Endothelial cell of umbilical vein (primary cell): ENCODE data around the gene MPL. TPM values are rescaled to one million over a fixed set of nuclear protein-coding genes. Genes with fewer than 3 reads are reported as not detected.

Experiments used
- BruUV-seq: library from RNA; stranded (reverse); fragments of 400-500 nt; replicated peaks from 2 replicates; lab custom pipeline; 2021; lab: Mats Ljungman, UMichigan
- CTCF ChIA-PET: fragments of 300-600, 350-600 bp; sonication (Branson Sonifier 250); formaldehyde crosslinking; loops from one replicate; lab custom pipeline; 2021; ENCODE audit warnings: antibody characterized with exemption, inconsistent platforms; lab: Charles Lee
- POLR2A ChIA-PET: fragments of 300-600, 350-600 bp; sonication (Branson Sonifier 250); formaldehyde crosslinking; loops from one replicate; lab custom pipeline; 2021; ENCODE audit warnings: antibody characterized with exemption, inconsistent platforms; lab: Charles Lee
- DNase-seq: peaks from one replicate; pipeline ENCODE4 v3.0.0-alpha.2; 2011; ENCODE audit warnings: low read depth, low spot score
- FAIRE-seq: peaks from 2 replicates; lab custom pipeline; 2011; peaks lifted over from hg19 to GRCh38; lab: Jason Lieb, UNC
- H2AFZ ChIP-seq: 2 replicates; pipeline ENCODE4 v1.6.0; 2012; ENCODE audit warnings: low read depth, low read length, control low read depth, inconsistent platforms
- H3K27ac ChIP-seq: 2 replicates; pipeline ENCODE4 v1.5.1; 2011; ENCODE audit warnings: low read depth, mild to moderate bottlenecking, control low read depth, low read length, moderate library complexity; ENCODE audit not compliant: insufficient read depth
- H3K27me3 ChIP-seq, 2 experiments: 2 replicates each; pipeline versions ENCODE4 v1.6.0 to v1.6.1; 2011; ENCODE audit warnings: low read length in 2 of 2, mixed read lengths in 1 of 2; ENCODE audit not compliant: control insufficient read depth in 2 of 2, insufficient read depth in 2 of 2
- H3K36me3 ChIP-seq, 2 experiments: 2 replicates in 1 of 2; 3 replicates in 1 of 2; pipeline ENCODE4 v1.5.1; 2011; ENCODE audit warnings: low read length in 2 of 2, mild to moderate bottlenecking in 1 of 2, moderate library complexity in 1 of 2; ENCODE audit not compliant: control insufficient read depth in 2 of 2, insufficient read depth in 2 of 2; ENCODE audit errors: extremely low read depth in 1 of 2
- H3K4me1 ChIP-seq: 3 replicates; pipeline ENCODE4 v1.5.1; 2011; ENCODE audit warnings: mild to moderate bottlenecking, low read length; ENCODE audit not compliant: control insufficient read depth, insufficient read depth; ENCODE audit errors: extremely low read depth
- H3K4me2 ChIP-seq: 2 replicates; pipeline ENCODE4 v1.6.1; 2011; ENCODE audit warnings: low read length, control low read depth, mixed read lengths; ENCODE audit not compliant: insufficient read depth
- H3K4me3 ChIP-seq, 3 experiments: fragments of 200-600 bp in 1 of 3; sonication (generic), shearing (Covaris generic) in 1 of 3; replicated peaks in 1 of 3; 2 replicates each; pipeline ENCODE4 v1.5.1; 2011 to 2016; ENCODE audit warnings: control low read depth in 3 of 3, low read length in 3 of 3, mild to moderate bottlenecking in 2 of 3, inconsistent platforms in 1 of 3, low read depth in 1 of 3, moderate library complexity in 1 of 3; ENCODE audit not compliant: insufficient read depth in 1 of 3
- H3K79me2 ChIP-seq: 2 replicates; pipeline ENCODE4 v1.6.0; 2012; ENCODE audit warnings: low read length, inconsistent platforms; ENCODE audit not compliant: control insufficient read depth, insufficient read depth
- H3K9ac ChIP-seq: replicated peaks from 2 replicates; pipeline ENCODE3; 2011; ENCODE audit warnings: low read length, control low read depth; ENCODE audit not compliant: insufficient read depth; ENCODE audit errors: extremely low read depth
- H3K9me1 ChIP-seq: replicated peaks from 3 replicates; pipeline ENCODE4 v1.6.0; 2011; ENCODE audit warnings: mild to moderate bottlenecking, low read length; ENCODE audit not compliant: control insufficient read depth, insufficient read depth; ENCODE audit errors: extremely low read depth
- H3K9me3 ChIP-seq: replicated peaks from 2 replicates; pipeline ENCODE4 v1.5.1; 2012; ENCODE audit warnings: low read length, inconsistent platforms; ENCODE audit not compliant: control insufficient read depth, insufficient read depth
- H4K20me1 ChIP-seq: replicated peaks from 2 replicates; pipeline ENCODE3; 2011; ENCODE audit warnings: mild to moderate bottlenecking, low read length; ENCODE audit not compliant: control insufficient read depth, insufficient read depth; ENCODE audit errors: extremely low read depth
- EZH2 ChIP-seq: IDR thresholded peaks from 2 replicates; pipeline ENCODE4 v1.6.1; 2012; ENCODE audit warnings: borderline replicate concordance, low read depth, mild to moderate bottlenecking, moderate library complexity, low read length, inconsistent platforms; ENCODE audit not compliant: severe bottlenecking
- FOS ChIP-seq: IDR thresholded peaks from 2 replicates; pipeline ENCODE4 v1.6.1; 2011; ENCODE audit warnings: mild to moderate bottlenecking, low read length, moderate library complexity, borderline replicate concordance; ENCODE audit not compliant: insufficient read depth
- GATA2 ChIP-seq: IDR thresholded peaks from 2 replicates; pipeline ENCODE4 v1.7.0; 2011; ENCODE audit warnings: low read depth, mild to moderate bottlenecking, moderate library complexity, mixed read lengths, low read length; ENCODE audit not compliant: insufficient read length, insufficient read depth
- JUN ChIP-seq: IDR thresholded peaks from 2 replicates; pipeline ENCODE4 v1.6.1; 2011; ENCODE audit warnings: borderline replicate concordance, low read depth; ENCODE audit not compliant: insufficient read length, insufficient read depth
- MYC ChIP-seq: IDR thresholded peaks from one replicate; pipeline ENCODE4 v1.6.1; 2011; ENCODE audit warnings: mild to moderate bottlenecking, low read depth, low read length
- POLR2A ChIP-seq: IDR thresholded peaks from 2 replicates; pipeline ENCODE4 v1.6.1; 2012; ENCODE audit warnings: low read depth, mild to moderate bottlenecking, control low read depth, low read length
- POLR2AphosphoS5 ChIP-seq: IDR thresholded peaks from 2 replicates; pipeline ENCODE4 v1.6.1; 2012; ENCODE audit warnings: low read depth, mild to moderate bottlenecking, control low read depth, low read length, moderate library complexity; ENCODE audit not compliant: insufficient read depth
- dilution Hi-C: fragments of 300-500 bp; cut with MboI; formaldehyde crosslinking; loops from one replicate; pipeline ENCODE4 v1.15.0; 2019; ENCODE audit warnings: low sequenced_read_pairs; ENCODE audit not compliant: extremely low pct_ligation_motif_present
- intact Hi-C: fragments of 100-400 bp; cut with micrococcal nuclease; formaldehyde crosslinking; loops from one replicate; pipeline ENCODE4 v1.10.0; 2022
- polyA plus RNA-seq, 4 experiments: library from polyadenylated mRNA; depleted of rRNA in 3 of 4; stranded (reverse) in 3 of 4; unstranded in 1 of 4; fragments of >200 nt; gene quantifications; 2 replicates each; pipeline versions ENCODE4 v1.2.1 to v1.2.3, GENCODE V29; 2011 to 2012; ENCODE audit warnings: missing spikeins in 1 of 4
- total RNA-seq: library from RNA; stranded (reverse); gene quantifications from 2 replicates; pipeline ENCODE4 v1.2.3, GENCODE V29; 2021
- TF ChIP-seq, protein P1 (sequence below): IDR thresholded peaks from 2 replicates; pipeline ENCODE4 v1.6.1; 2011; ENCODE audit not compliant: insufficient read depth, insufficient read length
- TF ChIP-seq, protein P2 (sequence below), 2 donors: IDR thresholded peaks; 1 replicate in 1 of 2; 2 replicates in 1 of 2; pipeline ENCODE4 v1.5.1; 2011; ENCODE audit warnings: low read length in 2 of 2, mild to moderate bottlenecking in 2 of 2, moderate library complexity in 2 of 2, control low read depth in 1 of 2, inconsistent platforms in 1 of 2, low read depth in 1 of 2; ENCODE audit not compliant: insufficient read depth in 1 of 2; ENCODE audit errors: extremely low read depth in 1 of 2

Gene MPL
- total and polyA plus RNA-seq, 2 donors (not counting 3 experiments of a cell fraction or from before 2014, with no cell fraction given): 0.14 to 0.24 TPM

DNA sequence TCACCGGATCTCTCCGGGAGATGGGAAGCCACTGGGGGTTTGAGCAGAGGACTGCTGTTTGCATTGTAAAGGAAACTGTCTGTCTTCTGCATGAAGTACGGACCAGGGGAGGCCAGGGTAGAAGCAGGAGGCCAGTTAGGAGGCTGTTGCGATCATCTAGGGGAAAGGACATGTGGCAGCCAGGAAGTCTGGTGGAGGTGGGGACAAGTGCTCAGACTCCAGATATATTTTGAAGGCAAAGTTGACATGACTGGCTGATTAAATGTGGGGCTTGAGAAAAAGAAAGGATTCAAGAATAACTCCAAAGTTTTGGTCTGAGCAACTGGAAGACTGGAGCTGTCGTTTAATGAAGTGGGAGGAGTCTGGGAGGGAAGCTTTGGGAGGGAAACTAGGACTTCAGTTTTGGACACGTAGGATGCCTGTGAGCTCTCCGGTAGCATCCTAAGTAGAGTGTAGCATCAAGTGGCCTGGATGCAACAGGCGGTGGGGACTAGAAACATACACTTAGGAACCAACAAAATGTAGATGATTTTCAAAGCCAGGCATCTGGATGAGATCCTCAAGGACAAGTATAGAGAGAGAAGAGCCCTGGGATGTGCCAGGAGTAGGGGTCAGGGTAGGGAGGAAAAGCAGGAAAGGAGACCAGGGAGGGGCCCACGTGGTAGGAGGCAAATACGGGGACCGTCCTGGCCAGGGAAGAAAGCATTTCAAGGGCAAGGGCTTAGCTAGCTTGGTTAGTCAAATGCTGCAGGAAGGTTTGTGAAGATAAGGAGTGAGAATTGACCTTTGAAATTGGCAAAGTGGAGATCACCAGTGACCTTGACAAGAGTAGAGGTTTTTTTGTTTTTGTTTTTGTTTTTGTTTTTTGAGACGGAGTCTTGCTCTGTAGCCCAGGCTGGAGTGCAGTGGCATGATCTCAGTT lies 48.6 kb upstream of the MPL start:
- Histone ChIP-seq H3K79me2 (no peaks in the 10 kb centered on the region), H3K4me1 (peaks cover 4% of the 10 kb centered on the region), H3K36me3 (no peaks in the 10 kb centered on the region), H3K9me1 (no peaks in the 10 kb centered on the region), H3K4me2 (no peak overlapping the region), H2AFZ (no peak overlapping the region), H3K9me3 (no peaks in the 10 kb centered on the region), H3K27ac (no peak overlapping the region), H3K27me3 (peaks cover 2 to 5% of the 10 kb centered on the region in 2 experiments), H3K9ac (no peak overlapping the region), H3K4me3 (no peak overlapping the region), H4K20me1 (no peaks in the 10 kb centered on the region)
- no peak for FAIRE-seq
- dilution Hi-C loops: no loop called here
- no peak for DNase-seq
- ChIA-PET POLR2A (interaction anchor here (0.7 kb wide), 1 partner anchor 12 kb away, joined by 4 read pairs; the partner anchor contains the start of gene TIE1), CTCF (interaction anchor here (0.8 to 1.4 kb wide), 5 partner anchors 7 to 125 kb away, joined by 3 to 5 read pairs (median 3); no protein-coding TSS in a partner anchor)
- TF ChIP-seq POLR2AphosphoS5 (no peak), POLR2A (no peak), MYC (no peak), GATA2 (no peak), EZH2 (no peak), FOS (no peak), JUN (no peak)
- TF ChIP-seq, protein P1, sequence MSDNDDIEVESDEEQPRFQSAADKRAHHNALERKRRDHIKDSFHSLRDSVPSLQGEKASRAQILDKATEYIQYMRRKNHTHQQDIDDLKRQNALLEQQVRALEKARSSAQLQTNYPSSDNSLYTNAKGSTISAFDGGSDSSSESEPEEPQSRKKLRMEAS: no peak
- TF ChIP-seq, protein P2, sequence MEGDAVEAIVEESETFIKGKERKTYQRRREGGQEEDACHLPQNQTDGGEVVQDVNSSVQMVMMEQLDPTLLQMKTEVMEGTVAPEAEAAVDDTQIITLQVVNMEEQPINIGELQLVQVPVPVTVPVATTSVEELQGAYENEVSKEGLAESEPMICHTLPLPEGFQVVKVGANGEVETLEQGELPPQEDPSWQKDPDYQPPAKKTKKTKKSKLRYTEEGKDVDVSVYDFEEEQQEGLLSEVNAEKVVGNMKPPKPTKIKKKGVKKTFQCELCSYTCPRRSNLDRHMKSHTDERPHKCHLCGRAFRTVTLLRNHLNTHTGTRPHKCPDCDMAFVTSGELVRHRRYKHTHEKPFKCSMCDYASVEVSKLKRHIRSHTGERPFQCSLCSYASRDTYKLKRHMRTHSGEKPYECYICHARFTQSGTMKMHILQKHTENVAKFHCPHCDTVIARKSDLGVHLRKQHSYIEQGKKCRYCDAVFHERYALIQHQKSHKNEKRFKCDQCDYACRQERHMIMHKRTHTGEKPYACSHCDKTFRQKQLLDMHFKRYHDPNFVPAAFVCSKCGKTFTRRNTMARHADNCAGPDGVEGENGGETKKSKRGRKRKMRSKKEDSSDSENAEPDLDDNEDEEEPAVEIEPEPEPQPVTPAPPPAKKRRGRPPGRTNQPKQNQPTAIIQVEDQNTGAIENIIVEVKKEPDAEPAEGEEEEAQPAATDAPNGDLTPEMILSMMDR (IDR thresholded peaks at IDR 0.05; ENCODE audit: extremely low read depth in 1 of 2, insufficient read depth in 1 of 2, low read depth in 1 of 2, low read length in 2 of 2): no peak
- BruUV-seq: no TSS peak
- intact Hi-C loops: no loop called here
